Anterior cingulate cortex (tissue), 58 donors: ENCODE results near the gene CENPN.

Experiments
- DNase-seq, 58 donors: peaks; one replicate each; lab custom pipeline; 2025; lab: John Stamatoyannopoulos, UW

CENPN gene

GRCh38 chr16:81073560-81074330 lies 66.7 kb downstream of the CENPN start:
- DNase-seq: no peak

GRCh38 chr16:81076566-81077075 lies 69.6 kb downstream of the CENPN start:
- peak in 54 of 58 donors; percentile 73 to 99 (median 96) for DNase-seq

DNA sequence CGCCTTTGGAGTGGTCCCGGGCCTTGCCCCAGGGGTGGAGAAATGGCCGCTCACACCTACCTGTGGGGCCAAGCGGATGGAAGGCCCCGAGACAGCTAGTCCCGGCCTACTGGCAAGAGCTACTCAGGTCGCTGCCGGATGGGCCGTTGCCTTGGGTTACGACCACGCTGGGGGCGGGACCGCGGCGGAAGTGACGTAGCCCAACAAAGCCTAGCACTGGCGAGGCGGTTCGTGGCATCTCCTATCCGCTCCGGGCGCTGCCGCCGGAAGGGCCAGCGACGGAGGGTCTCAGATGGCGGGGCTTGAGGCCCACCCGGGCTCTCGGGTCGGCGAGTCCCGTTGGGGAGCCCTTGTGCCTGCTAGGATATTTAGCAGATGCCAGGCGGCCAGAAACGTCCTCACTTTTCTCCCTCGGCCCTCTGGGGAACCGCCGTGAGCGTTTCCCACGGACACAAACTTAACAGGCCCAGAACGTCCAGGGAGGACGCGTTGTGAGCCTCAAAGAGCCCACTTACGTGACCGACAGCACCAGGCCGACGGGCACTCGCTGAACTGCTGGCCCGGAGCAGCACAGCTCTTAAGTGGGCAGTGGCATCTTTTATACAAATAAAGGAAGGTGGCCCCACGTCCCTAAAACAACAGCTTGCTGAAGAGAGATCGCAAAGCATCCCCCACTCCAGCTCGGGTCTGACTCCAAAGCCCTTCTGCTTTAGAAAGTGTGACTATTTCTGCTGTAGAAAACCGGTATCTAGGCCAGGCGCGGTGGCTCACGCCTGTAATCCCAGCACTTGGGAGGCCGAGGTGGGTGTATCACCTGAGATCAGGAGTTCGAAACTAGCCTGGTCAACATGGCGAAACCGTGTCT lies 70.3 kb downstream of the CENPN start, which contains the start of gene C16orf46:
TSS of gene C16orf46 (minus strand) at position 163 of the 865 bp plus-strand sequence. CDS start 13,283 bp downstream, outside the sequence.
- peak; percentile 82 to 99 (median 97) for DNase-seq

DNA sequence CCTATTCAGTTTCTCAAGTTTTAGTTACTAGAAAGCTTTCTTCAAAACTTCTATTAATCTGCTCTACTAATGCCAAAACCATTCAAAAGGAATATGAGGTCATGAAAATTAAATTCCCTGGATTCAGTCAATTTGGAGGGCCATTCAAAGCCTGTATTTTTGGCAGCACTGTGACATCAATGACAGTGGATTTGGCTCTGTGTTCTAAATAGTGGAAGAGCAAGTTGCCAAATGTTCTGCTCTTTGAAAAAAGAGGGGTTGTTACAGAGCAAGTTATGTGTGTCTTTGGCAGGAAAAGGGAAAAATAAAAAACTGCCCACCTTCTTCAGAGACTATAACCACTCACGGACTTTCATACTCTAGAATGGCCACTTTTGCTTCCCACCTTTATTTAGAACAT lies 73.2 kb downstream of the CENPN start:
- no peak for DNase-seq

DNA sequence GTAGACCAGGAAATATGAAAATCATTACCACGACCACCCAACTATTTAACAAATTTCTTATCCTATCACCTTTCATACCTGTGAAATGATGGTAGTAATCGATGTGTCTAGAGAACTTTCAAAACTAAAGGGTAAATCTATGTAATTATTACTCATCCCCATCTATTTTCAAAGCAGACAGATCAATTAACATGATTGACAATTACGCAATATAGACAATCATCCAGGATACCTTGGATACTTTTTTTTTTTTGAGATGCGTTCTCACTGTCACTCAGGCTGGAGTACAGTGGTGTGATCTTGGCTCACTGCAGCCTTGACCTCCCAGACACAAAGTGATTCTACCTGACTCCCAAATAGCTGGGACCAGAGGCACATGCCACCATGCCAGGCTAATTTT lies 74.0 kb downstream of the CENPN start:
- DNase-seq: no peak
